ENCODE data around the gene SMIM10L2A. TPM values are rescaled to one million over a fixed set of nuclear protein-coding genes. Genes with fewer than 3 reads are reported as not detected.
A peak's percentile ranks its signal among the peaks of the same experiment; 100 is the strongest.

SMIM10L2A gene
- total and polyA plus RNA-seq, 2 donors (not counting 1 experiment from before 2014, with no cell fraction given) = 0.02 to 0.66 TPM

DNA sequence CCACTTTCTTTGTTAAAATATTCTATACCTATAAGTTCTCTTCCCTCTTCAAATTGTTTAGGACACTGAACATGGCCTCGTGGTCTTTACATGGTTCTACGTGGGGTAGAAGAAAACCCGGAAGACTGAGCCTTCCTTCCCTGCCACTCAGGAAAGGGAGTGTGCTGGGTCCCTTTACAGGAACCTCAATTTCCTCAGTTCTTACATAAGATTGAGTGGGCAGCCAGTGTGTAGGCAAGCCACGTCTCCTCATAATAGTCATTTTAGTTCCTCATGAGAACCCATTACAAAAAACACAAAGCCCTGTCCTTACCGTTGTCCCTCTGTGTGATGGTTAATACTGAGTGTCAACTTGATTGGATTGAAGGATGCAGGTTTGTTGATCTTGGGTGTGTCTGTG, 28.7 kb upstream of the SMIM10L2A start:
- Histone ChIP-seq H3K79me2 (ENCODE audit: control insufficient read depth, insufficient read depth, low read length) (no peaks in the 10 kb centered on the region), H4K20me1 (ENCODE audit: control insufficient read depth, extremely low read depth, insufficient read depth, low read length) (no peaks in the 10 kb centered on the region), H3K4me1 (ENCODE audit: control insufficient read depth, extremely low read depth, insufficient read depth, low read length) (no peaks in the 10 kb centered on the region), H2AFZ (ENCODE audit: low read length) (no peak overlapping the region), H3K36me3 (ENCODE audit: control insufficient read depth, insufficient read depth, low read length) (no peaks in the 10 kb centered on the region), H3K9ac (ENCODE audit: insufficient read depth, low read length) (no peak overlapping the region), H3K27ac (ENCODE audit: insufficient read depth, low read length) (no peak overlapping the region), H3K4me2 (ENCODE audit: extremely low read depth, insufficient read depth, low read length) (no peak overlapping the region), H3K4me3 (replicated peaks in 1 of 4; ENCODE audit: control extremely low read depth in 1 of 4, insufficient read depth in 1 of 4, low read depth in 3 of 4, low read length in 4 of 4) (no peak overlapping the region), H3K9me3 (ENCODE audit: control insufficient read depth, insufficient read depth, low read depth, low read length) (no peaks in the 10 kb centered on the region), H3K27me3 (ENCODE audit: control insufficient read depth, insufficient read depth, low read length) (no peaks in the 10 kb centered on the region)
- no peak for DNase-seq (ENCODE audit: low read depth in 2 of 2)
- TF ChIP-seq EZH2 (IDR thresholded peaks at IDR 0.05; ENCODE audit: low read length, missing control alignments) = no peak
- TF ChIP-seq, protein P1, sequence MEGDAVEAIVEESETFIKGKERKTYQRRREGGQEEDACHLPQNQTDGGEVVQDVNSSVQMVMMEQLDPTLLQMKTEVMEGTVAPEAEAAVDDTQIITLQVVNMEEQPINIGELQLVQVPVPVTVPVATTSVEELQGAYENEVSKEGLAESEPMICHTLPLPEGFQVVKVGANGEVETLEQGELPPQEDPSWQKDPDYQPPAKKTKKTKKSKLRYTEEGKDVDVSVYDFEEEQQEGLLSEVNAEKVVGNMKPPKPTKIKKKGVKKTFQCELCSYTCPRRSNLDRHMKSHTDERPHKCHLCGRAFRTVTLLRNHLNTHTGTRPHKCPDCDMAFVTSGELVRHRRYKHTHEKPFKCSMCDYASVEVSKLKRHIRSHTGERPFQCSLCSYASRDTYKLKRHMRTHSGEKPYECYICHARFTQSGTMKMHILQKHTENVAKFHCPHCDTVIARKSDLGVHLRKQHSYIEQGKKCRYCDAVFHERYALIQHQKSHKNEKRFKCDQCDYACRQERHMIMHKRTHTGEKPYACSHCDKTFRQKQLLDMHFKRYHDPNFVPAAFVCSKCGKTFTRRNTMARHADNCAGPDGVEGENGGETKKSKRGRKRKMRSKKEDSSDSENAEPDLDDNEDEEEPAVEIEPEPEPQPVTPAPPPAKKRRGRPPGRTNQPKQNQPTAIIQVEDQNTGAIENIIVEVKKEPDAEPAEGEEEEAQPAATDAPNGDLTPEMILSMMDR (conservative IDR thresholded peaks at IDR 0.05 in 1 of 2, IDR thresholded peaks at IDR 0.05 in 1 of 2; ENCODE audit: low read depth in 1 of 2, low read length in 2 of 2) = no peak

DNA sequence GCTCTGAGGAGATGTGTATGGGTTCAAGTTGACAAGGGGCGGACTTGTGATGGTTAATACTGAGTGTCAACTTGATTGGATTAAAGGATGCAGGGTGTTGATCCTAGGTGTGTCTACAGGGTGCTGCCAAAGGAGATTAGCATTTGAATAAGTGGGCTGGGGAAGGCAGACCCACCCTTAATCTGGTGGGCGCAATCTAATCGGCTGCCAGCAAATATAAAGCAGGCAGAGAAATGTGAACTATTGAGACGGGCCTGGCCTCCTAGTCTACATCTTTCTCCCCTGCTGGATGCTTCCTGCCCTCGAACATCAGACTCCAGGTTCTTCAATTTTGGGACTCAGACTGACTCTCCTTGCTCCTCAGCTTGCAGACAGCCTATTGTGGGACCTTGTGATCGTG, 26.7 kb upstream of the SMIM10L2A start:
- H3K27ac ChIP-seq (ENCODE audit: insufficient read depth, low read length) = no peak overlapping the region
- H4K20me1 ChIP-seq (ENCODE audit: control insufficient read depth, extremely low read depth, insufficient read depth, low read length) = no peaks in the 10 kb centered on the region
- no peaks in the 10 kb centered on the region for H3K79me2 ChIP-seq (ENCODE audit: control insufficient read depth, insufficient read depth, low read length)
- H3K9ac ChIP-seq (ENCODE audit: insufficient read depth, low read length) = no peak overlapping the region
- H3K27me3 ChIP-seq (ENCODE audit: control insufficient read depth, insufficient read depth, low read length) = no peaks in the 10 kb centered on the region
- TF ChIP-seq, protein P1 (conservative IDR thresholded peaks at IDR 0.05 in 1 of 2, IDR thresholded peaks at IDR 0.05 in 1 of 2; ENCODE audit: low read depth in 1 of 2, low read length in 2 of 2) = no peak
- TF ChIP-seq EZH2 (IDR thresholded peaks at IDR 0.05; ENCODE audit: low read length, missing control alignments) = no peak
- no peaks in the 10 kb centered on the region for H3K4me1 ChIP-seq (ENCODE audit: control insufficient read depth, extremely low read depth, insufficient read depth, low read length)
- no peak overlapping the region for H3K4me3 ChIP-seq (replicated peaks in 1 of 4; ENCODE audit: control extremely low read depth in 1 of 4, insufficient read depth in 1 of 4, low read depth in 3 of 4, low read length in 4 of 4)
- H3K4me2 ChIP-seq (ENCODE audit: extremely low read depth, insufficient read depth, low read length) = no peak overlapping the region
- no peaks in the 10 kb centered on the region for H3K9me3 ChIP-seq (ENCODE audit: control insufficient read depth, insufficient read depth, low read depth, low read length)
- DNase-seq (ENCODE audit: low read depth in 2 of 2) = no peak
- H2AFZ ChIP-seq (ENCODE audit: low read length) = no peak overlapping the region
- H3K36me3 ChIP-seq (ENCODE audit: control insufficient read depth, insufficient read depth, low read length) = no peaks in the 10 kb centered on the region

DNA sequence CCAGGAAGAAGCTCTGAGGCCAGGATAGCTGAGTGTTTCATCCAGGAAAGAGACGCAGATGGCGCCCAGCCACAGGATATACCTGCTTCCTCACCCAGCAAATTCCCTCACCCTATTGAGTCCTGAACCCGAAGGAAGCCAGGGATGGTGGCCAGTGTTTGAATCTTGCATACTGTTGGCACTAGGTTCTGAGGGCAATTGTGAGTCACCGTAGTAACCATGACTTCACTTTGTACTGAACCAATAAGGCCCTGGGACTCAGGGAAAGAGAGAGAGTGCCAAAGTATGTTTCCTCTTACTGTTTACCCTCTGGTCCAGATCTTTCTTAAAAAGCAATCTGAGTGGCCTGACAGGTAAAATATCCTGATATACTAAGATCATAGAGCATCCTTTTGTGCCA, 25.6 kb upstream of the SMIM10L2A start:
- Histone ChIP-seq H3K9me3 (ENCODE audit: control insufficient read depth, insufficient read depth, low read depth, low read length) (no peaks in the 10 kb centered on the region), H3K27ac (ENCODE audit: insufficient read depth, low read length) (no peak overlapping the region), H3K4me1 (ENCODE audit: control insufficient read depth, extremely low read depth, insufficient read depth, low read length) (no peaks in the 10 kb centered on the region), H3K4me3 (replicated peaks in 1 of 4; ENCODE audit: control extremely low read depth in 1 of 4, insufficient read depth in 1 of 4, low read depth in 3 of 4, low read length in 4 of 4) (no peak overlapping the region), H4K20me1 (ENCODE audit: control insufficient read depth, extremely low read depth, insufficient read depth, low read length) (no peaks in the 10 kb centered on the region), H2AFZ (ENCODE audit: low read length) (no peak overlapping the region), H3K79me2 (ENCODE audit: control insufficient read depth, insufficient read depth, low read length) (no peaks in the 10 kb centered on the region), H3K27me3 (ENCODE audit: control insufficient read depth, insufficient read depth, low read length) (no peaks in the 10 kb centered on the region), H3K4me2 (ENCODE audit: extremely low read depth, insufficient read depth, low read length) (no peak overlapping the region), H3K36me3 (ENCODE audit: control insufficient read depth, insufficient read depth, low read length) (no peaks in the 10 kb centered on the region), H3K9ac (ENCODE audit: insufficient read depth, low read length) (no peak overlapping the region)
- peak in 1 of 2 donors; percentile 3 for DNase-seq (ENCODE audit: low read depth in 2 of 2)
- TF ChIP-seq, protein P1 (conservative IDR thresholded peaks at IDR 0.05 in 1 of 2, IDR thresholded peaks at IDR 0.05 in 1 of 2; ENCODE audit: low read depth in 1 of 2, low read length in 2 of 2) = no peak
- no peak for TF ChIP-seq EZH2 (IDR thresholded peaks at IDR 0.05; ENCODE audit: low read length, missing control alignments)

Measured in fibroblast of lung (primary cell).